Panc1 (cell line): ENCODE measurements around the gene BNIP5. TPM values are rescaled to one million over a fixed set of nuclear protein-coding genes. Genes with fewer than 3 reads are reported as not detected.

Source experiments
- ATAC-seq: fragments of 200-7000 bp; cut with Tn5 transposase; 2 replicates; pipeline ENCODE4 v1.9.1; 2020; ENCODE audit warnings: mild to moderate bottlenecking, moderate library complexity
- BruUV-seq: library from RNA; stranded (reverse); fragments of 400-500 nt; replicated peaks from 2 replicates; lab custom pipeline; 2021; lab: Mats Ljungman, UMichigan
- CTCF ChIA-PET: fragments of 300-600 bp; sonication (Branson Sonifier 250); formaldehyde crosslinking; loops from one replicate; lab custom pipeline; 2022; ENCODE audit warnings: antibody characterized with exemption; lab: Charles Lee
- POLR2A ChIA-PET: fragments of 300-600 bp; sonication (Branson Sonifier 250); formaldehyde crosslinking; loops from one replicate; lab custom pipeline; 2022; ENCODE audit warnings: antibody characterized with exemption; lab: Charles Lee
- DNase-seq: peaks from one replicate; pipeline ENCODE4 v3.0.0-alpha.2; 2010; ENCODE audit warnings: low read depth, low spot score
- H3K27ac ChIP-seq: 2 replicates; pipeline ENCODE4 v1.5.1; 2011; ENCODE audit warnings: mild to moderate bottlenecking, low read length, inconsistent platforms
- H3K27me3 ChIP-seq: fragments of 200-500 bp; sonication (Bioruptor generic); 2 replicates; pipeline ENCODE4 v1.6.0; 2014; ENCODE audit warnings: low read length, inconsistent platforms; ENCODE audit not compliant: control insufficient read depth, insufficient read depth
- H3K36me3 ChIP-seq: fragments of 200-500 bp; sonication (Bioruptor generic); 2 replicates; pipeline ENCODE4 v1.5.1; 2014; ENCODE audit warnings: inconsistent platforms, mild to moderate bottlenecking, low read length, moderate library complexity; ENCODE audit not compliant: control insufficient read depth, insufficient read depth
- H3K4me1 ChIP-seq: 2 replicates; pipeline ENCODE4 v1.5.1; 2011; ENCODE audit warnings: inconsistent platforms, mild to moderate bottlenecking, low read length, moderate library complexity; ENCODE audit not compliant: control insufficient read depth, insufficient read depth
- H3K4me3 ChIP-seq, 2 experiments: 2 replicates each; pipeline ENCODE4 v1.5.1; 2011 to 2012; ENCODE audit warnings: low read depth in 2 of 2, low read length in 2 of 2, mild to moderate bottlenecking in 2 of 2, inconsistent platforms in 1 of 2, moderate library complexity in 1 of 2
- H3K9me3 ChIP-seq: fragments of 200-500 bp; sonication (Bioruptor generic); 2 replicates; pipeline ENCODE4 v1.5.1; 2014; ENCODE audit warnings: low read depth, mild to moderate bottlenecking, inconsistent platforms, low read length, moderate library complexity; ENCODE audit not compliant: control insufficient read depth, insufficient read depth
- CTCF ChIP-seq: fragments of 450-650 bp; IDR thresholded peaks from 2 replicates; pipeline ENCODE4 v1.5.1; 2017; ENCODE audit warnings: mild to moderate bottlenecking
- POLR2AphosphoS5 ChIP-seq: IDR thresholded peaks from 2 replicates; pipeline ENCODE4 v1.6.1; 2012; ENCODE audit warnings: mild to moderate bottlenecking, low read depth, low read length, moderate library complexity
- REST ChIP-seq, 2 experiments: IDR thresholded peaks; 2 replicates each; pipeline ENCODE4 v1.6.1; 2011 to 2012; ENCODE audit warnings: low read depth in 2 of 2, control low read depth in 1 of 2, low read length in 1 of 2, mild to moderate bottlenecking in 1 of 2, moderate library complexity in 1 of 2; ENCODE audit not compliant: insufficient read depth in 1 of 2
- SIN3A ChIP-seq: IDR thresholded peaks from 2 replicates; pipeline ENCODE4 v1.6.1; 2012; ENCODE audit warnings: low read depth, mild to moderate bottlenecking, low read length, moderate library complexity, borderline replicate concordance; ENCODE audit not compliant: insufficient read depth
- TCF7L2 ChIP-seq: IDR thresholded peaks from 2 replicates; pipeline ENCODE4 v1.6.1; 2011; ENCODE audit warnings: mild to moderate bottlenecking, low read depth, low read length, inconsistent platforms
- in situ Hi-C: cut with HindIII; loops from 2 replicates; pipeline ENCODE4 v1.10.0; 2016; ENCODE audit warnings: low sequenced_read_pairs, low pct_unique_long_range_greater_than_20kb
- intact Hi-C: fragments of 100-400 bp; cut with micrococcal nuclease; formaldehyde crosslinking; loops from one replicate; pipeline ENCODE4 v1.10.0; 2022; ENCODE audit not compliant: unreplicated experiment
- total RNA-seq: library from RNA; stranded (reverse); gene quantifications from one replicate; pipeline ENCODE4 v1.2.1, GENCODE V29; 2021; ENCODE audit not compliant: unreplicated experiment

BNIP5 gene
- total RNA-seq, 1 experiment from 2014 or later = not detected

GRCh38 chr6:36284359-36284758 lies 52.3 kb downstream of the BNIP5 start:
- Histone ChIP-seq H3K27ac (no peak overlapping the region), H3K36me3 (no peaks in the 10 kb centered on the region), H3K27me3 (peaks cover 12% of the 10 kb centered on the region), H3K4me1 (no peaks in the 10 kb centered on the region), H3K4me3 (no peak overlapping the region), H3K9me3 (no peaks in the 10 kb centered on the region)
- intact Hi-C loops = no loop called here
- in situ Hi-C loops = no loop called here
- no TSS peak for BruUV-seq
- DNase-seq = no peak
- ChIA-PET POLR2A (no interaction called here), CTCF (no interaction called here)
- no peak for ATAC-seq
- no peak for TF ChIP-seq TCF7L2

- no TSS peak for BruUV-seq
- Histone ChIP-seq H3K27me3 (peaks cover 14% of the 10 kb centered on the region), H3K4me1 (no peaks in the 10 kb centered on the region), H3K9me3 (no peaks in the 10 kb centered on the region), H3K36me3 (no peaks in the 10 kb centered on the region), H3K4me3 (no peak overlapping the region), H3K27ac (no peak overlapping the region)
- intact Hi-C loops (no loop called here), in situ Hi-C loops (no loop called here)
- POLR2A ChIA-PET = no interaction called here
- CTCF ChIA-PET = no interaction called here
- TF ChIP-seq POLR2AphosphoS5 = no peak
- no peak for TF ChIP-seq CTCF
- TF ChIP-seq REST (IDR thresholded peaks at IDR 0.05; ENCODE audit: insufficient read depth in 1 of 2, low read depth in 2 of 2, low read length in 1 of 2) = no peak
- TF ChIP-seq SIN3A = no peak
- TF ChIP-seq TCF7L2 = no peak
- DNase-seq = no peak
- no peak for ATAC-seq
Measured at GRCh38 chr6:36283608-36284007, 53.1 kb downstream of the BNIP5 start.

GRCh38 chr6:36280983-36281382 lies 55.7 kb downstream of the BNIP5 start:
- ATAC-seq = no peak
- DNase-seq = no peak
- intact Hi-C loops (no loop called here), in situ Hi-C loops (no loop called here)
- no TSS peak for BruUV-seq
- no peaks in the 10 kb centered on the region for H3K9me3 ChIP-seq
- peaks cover 14% of the 10 kb centered on the region for H3K27me3 ChIP-seq
- H3K4me1 ChIP-seq = no peaks in the 10 kb centered on the region
- H3K27ac ChIP-seq = no peak overlapping the region
- CTCF ChIA-PET = no interaction called here
- POLR2A ChIA-PET = no interaction called here
- H3K4me3 ChIP-seq = no peak overlapping the region
- TF ChIP-seq CTCF = no peak
- no peak for TF ChIP-seq TCF7L2
- TF ChIP-seq POLR2AphosphoS5 = no peak
- no peak for TF ChIP-seq SIN3A
- TF ChIP-seq REST (IDR thresholded peaks at IDR 0.05; ENCODE audit: insufficient read depth in 1 of 2, low read depth in 2 of 2, low read length in 1 of 2) = no peak
- H3K36me3 ChIP-seq = no peaks in the 10 kb centered on the region
